ENCODE measurements around the gene KLHL22. TPM values are rescaled to one million over a fixed set of nuclear protein-coding genes. Genes with fewer than 3 reads are reported as not detected.

The KLHL22 gene
- total RNA-seq, 8 experiments from 2014 or later: 15.9 to 27.7 (median 22.3) TPM

DNA sequence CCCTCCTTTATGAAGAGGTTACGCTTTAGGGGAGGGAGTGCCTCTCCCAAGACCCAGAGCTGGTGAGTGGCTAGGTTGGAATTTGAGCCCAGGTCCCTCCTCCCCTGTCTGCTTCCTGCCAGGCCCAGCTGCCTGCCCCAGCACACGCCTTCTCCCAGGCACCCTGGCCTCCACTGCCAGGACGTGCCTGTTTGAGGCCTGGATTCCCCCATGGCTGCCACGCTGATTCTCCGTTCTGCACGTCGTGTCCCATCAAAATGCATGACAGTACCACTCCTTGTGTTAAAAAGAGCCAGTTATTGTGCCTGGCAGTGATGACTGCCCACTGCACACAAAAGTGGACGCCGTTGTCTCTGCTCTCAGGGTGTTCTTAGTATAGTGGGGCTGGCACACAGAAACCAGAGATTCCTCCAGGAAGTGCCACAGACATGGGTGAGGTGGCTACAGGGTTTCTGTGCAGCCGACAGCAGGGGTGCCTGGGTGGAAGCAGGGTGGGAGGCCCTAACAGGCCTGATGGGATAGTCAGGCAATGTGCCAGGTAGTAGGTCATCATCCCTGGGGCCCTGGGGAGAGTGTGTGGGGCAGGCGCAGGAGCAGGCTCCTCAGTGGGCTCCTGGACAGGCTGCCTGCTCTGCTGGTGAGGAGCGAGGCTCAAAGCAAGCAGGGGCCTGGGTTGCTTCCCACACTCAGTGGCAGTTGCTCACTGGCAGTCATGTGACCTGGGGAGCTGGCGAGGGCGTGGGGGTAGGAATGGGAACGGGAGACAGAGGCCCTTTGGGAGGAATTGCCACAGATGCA lies 36.0 kb upstream of the KLHL22 start:
- in situ Hi-C loops (cut with MboI; ENCODE audit: low pct_unique_long_range_greater_than_20kb in 2 of 9, low sequenced_read_pairs in 9 of 9, unreplicated experiment in 9 of 9): no loop called here
- Histone ChIP-seq H3K4me1 (replicated peaks in 1 of 2) (peaks cover 13 to 18% of the 10 kb centered on the region in 2 donors), H3K4me3 (no peak overlapping the region), H3K27ac (peak overlapping the region in 1 of 2 donors; percentile 20)
- ATAC-seq (replicated peaks in 6 of 8): peak; percentile 23 to 91 (median 41)
- WGBS, 10 experiments: 6 to 100% (median 57%) methylated on average over 1 to 12 of the region's 15 CpGs; no CpG with 5 or more reads in 6 of the 10 experiments

DNA sequence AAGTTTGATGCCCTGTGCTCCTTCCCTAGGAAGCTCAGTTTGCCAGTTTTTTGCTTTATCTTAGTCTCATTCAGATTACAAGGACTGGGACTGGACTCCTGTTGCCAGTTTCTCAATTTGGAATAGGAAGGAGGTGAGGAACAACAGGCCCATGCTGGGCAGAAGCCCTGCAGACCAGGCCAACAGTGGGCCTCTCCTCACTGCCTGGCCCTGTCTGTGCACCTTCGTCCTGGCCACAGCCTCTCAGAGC lies 35.5 kb upstream of the KLHL22 start:
- Histone ChIP-seq H3K4me3 (no peak overlapping the region), H3K4me1 (replicated peaks in 1 of 2) (peaks cover 18 to 20% of the 10 kb centered on the region in 2 donors), H3K27ac (no peak overlapping the region)
- no peak for ATAC-seq (replicated peaks in 6 of 8)
- in situ Hi-C loops (cut with MboI; ENCODE audit: low pct_unique_long_range_greater_than_20kb in 2 of 9, low sequenced_read_pairs in 9 of 9, unreplicated experiment in 9 of 9): no loop called here
- WGBS, 10 experiments: 0 to 100% (median 100%) methylated on average over 1 of the region's 1 CpG; no CpG with 5 or more reads in 7 of the 10 experiments

- H3K27ac ChIP-seq: no peak overlapping the region
- ATAC-seq (replicated peaks in 6 of 8): peak in 5 of 8 experiments; percentile 24 to 79 (median 68)
- in situ Hi-C loops (cut with MboI; ENCODE audit: low pct_unique_long_range_greater_than_20kb in 2 of 9, low sequenced_read_pairs in 9 of 9, unreplicated experiment in 9 of 9): no loop called here
- peaks cover 21 to 22% of the 10 kb centered on the region in 2 donors for H3K4me1 ChIP-seq (replicated peaks in 1 of 2)
- WGBS, 10 experiments: 0 to 100% (median 48%) methylated on average over 1 to 5 of the region's 15 CpGs; no CpG with 5 or more reads in 2 of the 10 experiments
- H3K4me3 ChIP-seq: no peak overlapping the region
Observed at GRCh38 chr22:20530368-20531153, 35.0 kb upstream of the KLHL22 start.

DNA sequence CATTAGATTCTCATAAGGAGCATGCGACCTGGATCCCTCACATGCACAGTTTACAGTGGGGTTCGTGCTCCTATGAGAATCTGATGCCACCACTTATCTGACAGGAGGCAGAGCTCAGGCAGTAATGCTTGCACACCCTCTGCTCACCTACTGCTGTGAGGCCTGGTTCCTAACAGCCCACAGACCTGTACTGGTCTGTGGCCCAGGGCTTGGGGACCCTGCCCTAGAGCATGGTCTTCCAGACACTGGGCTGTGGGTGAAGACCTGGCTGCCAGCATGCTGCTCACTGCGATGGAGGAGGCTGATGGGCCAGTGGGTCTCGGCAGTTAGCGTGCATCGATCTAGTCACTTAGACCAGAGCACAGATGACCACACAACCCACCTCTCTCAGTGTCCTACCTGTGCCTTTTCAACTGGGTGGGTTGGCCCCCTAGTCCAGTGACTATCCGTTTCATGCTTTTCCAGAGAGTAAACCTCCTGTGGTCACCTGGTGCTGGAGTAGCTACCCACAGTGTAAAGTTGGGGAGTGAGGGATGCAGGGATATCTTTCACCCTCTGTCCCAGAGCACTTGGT lies 32.9 kb upstream of the KLHL22 start:
- 96 to 100% (median 100%) methylated on average over 1 to 5 of the region's 7 CpGs; no CpG with 5 or more reads in 3 of the 10 experiments for WGBS, 10 experiments
- Histone ChIP-seq H3K27ac (no peak overlapping the region), H3K4me1 (replicated peaks in 1 of 2) (peaks cover 21 to 22% of the 10 kb centered on the region in 2 donors), H3K4me3 (no peak overlapping the region)
- no peak for ATAC-seq (replicated peaks in 6 of 8)
- in situ Hi-C loops (cut with MboI; ENCODE audit: low pct_unique_long_range_greater_than_20kb in 2 of 9, low sequenced_read_pairs in 9 of 9, unreplicated experiment in 9 of 9): no loop called here

DNA sequence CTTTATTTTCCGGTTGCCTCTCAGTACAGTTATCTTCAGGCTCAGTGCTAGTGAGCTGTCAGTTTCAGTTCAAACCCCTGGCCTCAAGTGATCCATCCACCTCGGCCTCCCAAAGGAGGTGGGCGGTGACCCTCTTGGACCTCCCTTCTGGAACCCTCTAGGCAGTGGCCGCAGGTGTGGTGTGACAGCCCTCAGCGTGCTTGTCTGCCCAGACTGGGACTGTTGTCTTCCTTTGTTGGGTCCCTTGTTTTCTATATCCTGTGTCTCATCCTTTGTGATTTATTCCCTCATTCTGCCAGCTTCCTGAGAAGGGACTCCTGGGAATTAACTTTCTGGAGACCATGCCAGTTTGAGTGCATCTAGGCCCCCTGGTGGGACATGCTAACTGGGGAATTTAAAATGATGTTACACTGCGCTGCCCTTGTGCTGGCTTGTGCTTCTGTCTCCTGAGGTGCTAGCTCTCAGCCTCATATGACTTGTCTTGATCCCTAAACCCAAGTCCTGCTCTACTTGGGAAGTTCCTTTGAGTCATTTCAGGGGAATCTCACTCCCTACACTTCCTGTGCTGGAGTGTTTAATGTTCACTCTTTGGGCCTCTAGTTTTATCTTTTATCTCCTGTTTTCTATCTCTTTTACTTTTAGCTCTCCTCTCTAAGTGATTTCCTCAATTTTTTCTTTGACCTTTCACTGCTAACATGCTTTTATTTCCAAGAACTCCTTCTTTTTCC lies 31.2 kb upstream of the KLHL22 start:
- Histone ChIP-seq H3K4me1 (replicated peaks in 1 of 2) (peaks cover 7 to 13% of the 10 kb centered on the region in 2 donors), H3K27ac (peak overlapping the region in 1 of 2 donors; percentile 45), H3K4me3 (no peak overlapping the region)
- in situ Hi-C loops (cut with MboI; ENCODE audit: low pct_unique_long_range_greater_than_20kb in 2 of 9, low sequenced_read_pairs in 9 of 9, unreplicated experiment in 9 of 9): no loop called here
- ATAC-seq (replicated peaks in 6 of 8): peak in 5 of 8 experiments; percentile 53 to 84 (median 82)
- WGBS, 10 experiments: 28 to 100% (median 64%) methylated on average over 1 to 5 of the region's 6 CpGs; no CpG with 5 or more reads in 1 of the 10 experiments

DNA sequence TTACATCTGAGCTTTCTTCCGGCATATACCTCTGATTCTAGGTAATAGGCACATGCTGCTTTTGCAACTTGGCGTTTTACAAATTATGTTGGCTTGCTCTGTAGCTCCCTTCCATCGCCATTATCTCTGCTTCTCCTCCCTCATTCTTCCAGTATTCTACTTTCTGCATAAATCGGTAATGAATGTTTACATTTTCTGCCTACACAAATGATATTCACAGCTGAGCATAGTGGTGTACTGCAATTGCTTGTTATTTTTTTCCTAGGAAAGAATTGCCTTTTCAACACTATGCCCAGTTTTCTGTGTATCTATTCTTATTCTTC lies 30.7 kb upstream of the KLHL22 start:
- no peak for ATAC-seq (replicated peaks in 6 of 8)
- peaks cover 7 to 13% of the 10 kb centered on the region in 2 donors for H3K4me1 ChIP-seq (replicated peaks in 1 of 2)
- H3K27ac ChIP-seq: no peak overlapping the region
- no peak overlapping the region for H3K4me3 ChIP-seq
- in situ Hi-C loops (cut with MboI; ENCODE audit: low pct_unique_long_range_greater_than_20kb in 2 of 9, low sequenced_read_pairs in 9 of 9, unreplicated experiment in 9 of 9): no loop called here
- 36 to 100% (median 80%) methylated on average over 2 to 4 of the region's 4 CpGs for WGBS, 10 experiments

- no peak for ATAC-seq (replicated peaks in 6 of 8)
- Histone ChIP-seq H3K4me3 (no peak overlapping the region), H3K27ac (no peak overlapping the region), H3K4me1 (replicated peaks in 1 of 2) (peaks cover 7 to 13% of the 10 kb centered on the region in 2 donors)
- in situ Hi-C loops (cut with MboI; ENCODE audit: low pct_unique_long_range_greater_than_20kb in 2 of 9, low sequenced_read_pairs in 9 of 9, unreplicated experiment in 9 of 9): no loop called here
- 90 to 100% (median 97%) methylated on average over 1 to 5 of the region's 7 CpGs; no CpG with 5 or more reads in 5 of the 10 experiments for WGBS, 10 experiments
Observed at GRCh38 chr22:20525048-20525447, 29.5 kb upstream of the KLHL22 start.

GRCh38 chr22:20524004-20524481 lies 28.4 kb upstream of the KLHL22 start:
- Histone ChIP-seq H3K4me3 (no peak overlapping the region), H3K4me1 (replicated peaks in 1 of 2) (peaks cover 7 to 13% of the 10 kb centered on the region in 2 donors), H3K27ac (no peak overlapping the region)
- peak in 1 of 8 experiments; percentile 53 for ATAC-seq (replicated peaks in 6 of 8)
- WGBS, 10 experiments: 13 to 100% (median 57%) methylated on average over 1 of the region's 1 CpG; no CpG with 5 or more reads in 5 of the 10 experiments
- in situ Hi-C loops (cut with MboI; ENCODE audit: low pct_unique_long_range_greater_than_20kb in 2 of 9, low sequenced_read_pairs in 9 of 9, unreplicated experiment in 9 of 9): no loop called here

GRCh38 chr22:20523086-20523983 lies 27.7 kb upstream of the KLHL22 start:
- Histone ChIP-seq H3K4me1 (replicated peaks in 1 of 2) (peaks cover 7 to 13% of the 10 kb centered on the region in 2 donors), H3K27ac (peak overlapping the region; percentile 39 to 41), H3K4me3 (no peak overlapping the region)
- ATAC-seq (replicated peaks in 6 of 8): peak in 3 of 8 experiments; percentile 52 to 74 (median 53)
- WGBS, 10 experiments: 0 to 100% (median 68%) methylated on average over 1 to 5 of the region's 7 CpGs; no CpG with 5 or more reads in 2 of the 10 experiments
- in situ Hi-C loops (cut with MboI; ENCODE audit: low pct_unique_long_range_greater_than_20kb in 2 of 9, low sequenced_read_pairs in 9 of 9, unreplicated experiment in 9 of 9): no loop called here

DNA sequence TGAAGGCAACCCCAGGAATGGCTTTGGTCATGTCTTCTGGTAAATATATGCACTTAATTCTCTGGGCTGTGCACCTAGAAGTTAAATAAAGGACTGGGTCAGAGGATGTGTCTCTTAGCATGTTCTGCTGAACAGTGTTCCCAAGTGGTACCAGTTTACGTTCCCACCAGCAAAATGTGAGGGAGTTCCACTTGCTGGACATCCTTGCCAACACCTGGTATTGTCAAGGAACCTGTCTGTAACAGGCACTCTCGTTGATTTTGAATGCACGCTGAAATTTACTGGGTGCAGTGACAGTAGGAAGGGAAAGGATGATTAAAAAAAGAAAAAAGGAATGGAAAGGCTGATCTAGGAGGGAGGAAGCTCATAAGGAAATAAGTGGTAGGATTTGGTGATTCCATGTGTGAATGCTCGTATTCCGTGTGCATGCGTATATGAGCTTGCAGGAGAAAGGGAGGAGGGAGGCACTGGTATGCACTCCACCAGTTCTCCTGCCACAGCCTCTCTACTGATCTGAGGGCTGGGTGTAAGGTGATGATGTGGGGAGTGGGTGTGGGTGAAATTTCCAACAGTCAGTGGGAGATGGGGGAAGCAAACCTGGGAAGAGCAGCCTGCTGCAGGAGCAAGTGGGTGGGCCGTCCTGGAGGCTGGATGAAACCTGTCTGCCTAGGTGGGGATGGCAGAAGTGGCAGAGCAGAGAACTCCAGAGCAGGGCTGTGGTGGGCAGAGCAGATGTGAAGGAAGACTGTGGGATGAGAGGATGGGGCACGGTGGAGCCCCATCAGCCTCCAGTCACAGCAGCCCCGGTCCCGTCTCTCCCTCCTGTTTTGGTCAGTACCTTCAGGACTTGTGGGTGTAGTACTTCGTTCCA lies 26.8 kb upstream of the KLHL22 start:
- Histone ChIP-seq H3K4me3 (no peak overlapping the region), H3K27ac (peak overlapping the region in 1 of 2 donors; percentile 27), H3K4me1 (replicated peaks in 1 of 2) (peaks cover 7 to 13% of the 10 kb centered on the region in 2 donors)
- 38 to 98% (median 78%) methylated on average over 1 to 10 of the region's 11 CpGs; no CpG with 5 or more reads in 2 of the 10 experiments for WGBS, 10 experiments
- peak in 2 of 8 experiments; percentile 41 to 64 for ATAC-seq (replicated peaks in 6 of 8)
- in situ Hi-C loops (cut with MboI; ENCODE audit: low pct_unique_long_range_greater_than_20kb in 2 of 9, low sequenced_read_pairs in 9 of 9, unreplicated experiment in 9 of 9): no loop called here

DNA sequence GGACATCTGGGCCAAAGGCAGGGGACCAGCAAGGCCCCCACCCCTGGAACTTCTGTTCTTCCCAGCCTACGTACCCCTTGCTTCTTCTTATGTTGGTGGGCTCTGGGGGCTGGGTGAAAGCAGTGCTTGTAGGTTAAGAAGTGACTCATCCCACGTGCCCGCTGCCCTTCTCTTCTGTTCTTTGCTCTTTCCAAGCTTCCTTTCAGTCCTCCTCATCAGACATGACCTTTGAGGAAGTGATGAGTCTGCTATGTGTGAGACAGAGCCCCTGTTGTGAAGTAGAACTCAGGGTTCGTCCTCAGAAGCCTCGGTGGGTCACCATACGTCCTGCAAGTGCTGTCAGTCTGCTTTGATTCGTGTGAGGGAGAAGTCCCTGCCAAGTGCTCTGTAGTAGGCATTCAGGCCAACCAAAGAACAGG lies 24.5 kb upstream of the KLHL22 start:
- in situ Hi-C loops (cut with MboI; ENCODE audit: low pct_unique_long_range_greater_than_20kb in 2 of 9, low sequenced_read_pairs in 9 of 9, unreplicated experiment in 9 of 9): no loop called here

More for the DNA sequence above, 24.5 kb upstream of the KLHL22 start:
- WGBS, 10 experiments: 20 to 90% (median 52%) methylated on average over 1 to 7 of the region's 7 CpGs; no CpG with 5 or more reads in 4 of the 10 experiments
- Histone ChIP-seq H3K27ac (no peak overlapping the region), H3K4me3 (no peak overlapping the region), H3K4me1 (replicated peaks in 1 of 2) (no peaks in the 10 kb centered on the region)
- ATAC-seq (replicated peaks in 6 of 8): no peak
